ENCODE data around the gene MICAL3. TPM values are rescaled to one million over a fixed set of nuclear protein-coding genes. Genes with fewer than 3 reads are reported as not detected.

MICAL3 gene
- total RNA-seq, 4 donors from 2014 or later, result 30.4 to 57.1 (median 37.7) TPM

GRCh38 chr22:17804331-17805080, 219.9 kb downstream of the MICAL3 start:
- TF ChIP-seq POLR2A (IDR thresholded peaks at IDR 0.05), result no peak
- no peaks in the 10 kb centered on the region for H3K4me1 ChIP-seq
- no peak overlapping the region for H3K27ac ChIP-seq
- no peak overlapping the region for H3K4me3 ChIP-seq
- no peaks in the 10 kb centered on the region for H3K9me3 ChIP-seq
- 88% methylated on average over 11 of the region's 22 CpGs for WGBS
- no peak for DNase-seq (ENCODE audit: low spot score in 2 of 2)
- peaks cover 52% of the 10 kb centered on the region for H3K36me3 ChIP-seq
- H3K27me3 ChIP-seq, result no peaks in the 10 kb centered on the region

GRCh38 chr22:17803609-17804270, 220.6 kb downstream of the MICAL3 start:
- Histone ChIP-seq H3K4me3 (no peak overlapping the region), H3K4me1 (no peaks in the 10 kb centered on the region), H3K9me3 (no peaks in the 10 kb centered on the region), H3K27ac (no peak overlapping the region), H3K36me3 (peaks cover 46% of the 10 kb centered on the region), H3K27me3 (no peaks in the 10 kb centered on the region)
- no peak for TF ChIP-seq EP300 (IDR thresholded peaks at IDR 0.05)
- TF ChIP-seq CTCF (IDR thresholded peaks at IDR 0.05), result no peak
- no peak for TF ChIP-seq POLR2AphosphoS5 (IDR thresholded peaks at IDR 0.05)
- TF ChIP-seq POLR2A (IDR thresholded peaks at IDR 0.05), result no peak
- WGBS, result 70% methylated on average over 18 of the region's 20 CpGs
- DNase-seq (ENCODE audit: low spot score in 2 of 2), result no peak

GRCh38 chr22:17802822-17803221, 221.5 kb downstream of the MICAL3 start:
- Histone ChIP-seq H3K4me3 (no peak overlapping the region), H3K9me3 (no peaks in the 10 kb centered on the region), H3K4me1 (no peaks in the 10 kb centered on the region), H3K27ac (no peak overlapping the region), H3K36me3 (peaks cover 37% of the 10 kb centered on the region), H3K27me3 (no peaks in the 10 kb centered on the region)
- no peak for DNase-seq (ENCODE audit: low spot score in 2 of 2)
- 85% methylated on average over 2 of the region's 2 CpGs for WGBS
- no peak for TF ChIP-seq EP300 (IDR thresholded peaks at IDR 0.05)
- TF ChIP-seq POLR2A (IDR thresholded peaks at IDR 0.05), result no peak
- no peak for TF ChIP-seq POLR2AphosphoS5 (IDR thresholded peaks at IDR 0.05)
- no peak for TF ChIP-seq CTCF (IDR thresholded peaks at IDR 0.05)

GRCh38 chr22:17802411-17802810, 221.9 kb downstream of the MICAL3 start:
- no peaks in the 10 kb centered on the region for H3K4me1 ChIP-seq
- 93% methylated on average over 10 of the region's 10 CpGs for WGBS
- no peak overlapping the region for H3K27ac ChIP-seq
- DNase-seq (ENCODE audit: low spot score in 2 of 2), result no peak
- no peaks in the 10 kb centered on the region for H3K27me3 ChIP-seq
- no peaks in the 10 kb centered on the region for H3K9me3 ChIP-seq
- TF ChIP-seq POLR2AphosphoS5 (IDR thresholded peaks at IDR 0.05) (no peak), POLR2A (IDR thresholded peaks at IDR 0.05) (no peak), CTCF (IDR thresholded peaks at IDR 0.05) (no peak), EP300 (IDR thresholded peaks at IDR 0.05) (no peak)
- H3K36me3 ChIP-seq, result peaks cover 33% of the 10 kb centered on the region
- no peak overlapping the region for H3K4me3 ChIP-seq

GRCh38 chr22:17797721-17798559, 226.4 kb downstream of the MICAL3 start:
- Histone ChIP-seq H3K4me1 (no peaks in the 10 kb centered on the region), H3K27me3 (no peaks in the 10 kb centered on the region), H3K27ac (no peak overlapping the region), H3K4me3 (no peak overlapping the region), H3K9me3 (no peaks in the 10 kb centered on the region), H3K36me3 (peaks cover 5% of the 10 kb centered on the region)
- TF ChIP-seq POLR2AphosphoS5 (IDR thresholded peaks at IDR 0.05), result no peak
- TF ChIP-seq EP300 (IDR thresholded peaks at IDR 0.05), result no peak
- no peak for TF ChIP-seq POLR2A (IDR thresholded peaks at IDR 0.05)
- TF ChIP-seq CTCF (IDR thresholded peaks at IDR 0.05), result no peak
- WGBS, result 88% methylated on average over 21 of the region's 23 CpGs
- no peak for DNase-seq (ENCODE audit: low spot score in 2 of 2)

Data from suprapubic skin (tissue), 4 donors.